LNCaP clone FGC (cell line): Measurements from ENCODE around the gene TUBB1.

ENCODE experiments used
- DNase-seq: peaks from one replicate; pipeline ENCODE4 v3.0.0-alpha.2; 2011; ENCODE audit warnings: low read depth
- H3K4me3 ChIP-seq: 2 replicates; pipeline ENCODE4 v1.5.1; 2011; ENCODE audit warnings: mild to moderate bottlenecking, low read depth, low read length, control low read depth
- CTCF ChIP-seq: IDR thresholded peaks from 2 replicates; pipeline ENCODE4 v1.5.1; 2012; ENCODE audit warnings: mild to moderate bottlenecking; ENCODE audit not compliant: control insufficient read depth, insufficient read depth; ENCODE audit errors: extremely low read depth

Gene TUBB1

GRCh38 chr20:59062081-59062480 is 42.9 kb downstream of the TUBB1 start:
- TF ChIP-seq CTCF: no peak
- DNase-seq: no peak
- H3K4me3 ChIP-seq: no peak overlapping the region

DNA sequence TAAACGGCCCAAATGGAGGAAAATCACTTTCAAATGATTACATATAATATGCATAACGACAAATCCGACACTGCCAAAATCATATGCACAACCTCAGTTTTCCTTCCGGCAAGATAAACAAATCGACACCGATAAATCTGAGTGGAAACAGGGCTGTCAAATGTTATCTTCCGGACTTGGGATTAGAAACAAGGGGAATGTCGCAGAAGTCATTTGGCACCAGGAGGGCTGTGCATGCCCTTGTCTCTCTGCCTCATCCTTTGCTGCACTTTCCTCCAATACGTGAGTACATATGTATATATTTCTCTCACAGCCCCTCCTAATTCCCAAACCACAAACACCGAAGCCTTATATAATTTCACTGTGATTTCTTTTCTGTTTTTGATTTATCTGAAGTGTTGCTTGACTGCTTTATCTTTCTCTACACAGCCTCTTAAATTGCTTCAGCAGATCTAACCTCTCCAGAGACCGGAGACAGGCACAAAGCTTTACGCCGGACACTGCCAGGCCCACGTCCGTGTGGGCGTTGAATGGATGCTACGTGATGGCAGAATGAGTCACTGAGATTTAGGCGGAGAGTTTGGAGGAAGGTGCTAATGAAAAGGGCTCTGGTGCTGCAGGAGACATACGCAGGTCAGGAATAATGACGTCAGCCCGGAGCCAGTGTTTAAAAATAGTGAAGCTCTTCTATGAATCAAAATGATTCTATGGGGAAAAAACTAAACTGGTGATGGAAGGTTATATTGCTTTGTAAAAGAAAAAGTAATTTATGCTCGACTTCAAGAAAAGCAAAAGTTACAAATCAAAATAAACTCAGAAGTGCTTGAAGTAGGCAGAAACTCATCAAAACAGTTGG is 44.4 kb downstream of the TUBB1 start:
- no peak for TF ChIP-seq CTCF
- DNase-seq: no peak
- no peak overlapping the region for H3K4me3 ChIP-seq

DNA sequence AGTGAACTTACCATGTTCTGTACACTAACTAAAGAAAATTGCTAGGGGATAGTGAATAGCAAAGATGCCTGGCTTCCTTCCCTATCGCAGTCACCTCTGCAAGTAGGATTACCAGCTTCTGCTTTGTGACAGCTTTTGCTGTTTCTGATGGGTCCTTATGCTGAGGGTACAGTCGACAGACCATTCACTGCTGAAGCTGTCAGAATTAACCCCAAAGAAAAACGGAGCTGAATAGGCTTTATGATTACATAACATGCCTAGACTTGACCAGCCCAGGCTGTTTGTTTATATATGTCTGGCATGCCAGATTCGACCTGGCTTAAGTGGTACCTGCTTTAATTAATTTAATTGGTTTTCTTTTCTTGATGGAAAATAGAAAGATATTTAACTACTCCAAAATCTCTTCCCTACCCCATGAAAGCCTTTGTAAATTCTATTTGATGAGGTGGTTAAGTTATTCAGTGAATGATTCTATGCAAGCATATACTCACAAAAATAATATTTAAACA is 45.0 kb downstream of the TUBB1 start:
- DNase-seq: no peak
- no peak overlapping the region for H3K4me3 ChIP-seq
- no peak for TF ChIP-seq CTCF

DNA sequence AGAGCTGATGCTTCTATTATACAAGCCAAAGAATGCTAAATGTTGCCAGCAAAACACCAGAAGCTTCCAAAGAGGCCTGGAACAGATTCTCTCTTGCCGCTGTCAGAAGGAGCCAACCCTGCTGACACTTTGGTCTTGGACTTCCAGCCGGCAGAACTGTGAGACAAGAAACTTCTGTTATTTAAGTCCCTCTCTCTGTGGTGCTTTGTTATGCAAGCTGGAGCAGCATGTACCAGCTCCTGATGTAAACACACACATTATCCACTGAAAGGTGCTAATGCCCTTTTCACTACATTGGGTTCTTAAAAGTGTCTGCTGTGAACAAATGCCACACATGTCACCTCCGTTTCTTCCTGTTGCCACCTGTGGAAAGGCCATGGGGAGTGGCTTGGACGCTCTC is 49.3 kb downstream of the TUBB1 start:
- TF ChIP-seq CTCF: no peak
- no peak overlapping the region for H3K4me3 ChIP-seq
- DNase-seq: no peak

DNA sequence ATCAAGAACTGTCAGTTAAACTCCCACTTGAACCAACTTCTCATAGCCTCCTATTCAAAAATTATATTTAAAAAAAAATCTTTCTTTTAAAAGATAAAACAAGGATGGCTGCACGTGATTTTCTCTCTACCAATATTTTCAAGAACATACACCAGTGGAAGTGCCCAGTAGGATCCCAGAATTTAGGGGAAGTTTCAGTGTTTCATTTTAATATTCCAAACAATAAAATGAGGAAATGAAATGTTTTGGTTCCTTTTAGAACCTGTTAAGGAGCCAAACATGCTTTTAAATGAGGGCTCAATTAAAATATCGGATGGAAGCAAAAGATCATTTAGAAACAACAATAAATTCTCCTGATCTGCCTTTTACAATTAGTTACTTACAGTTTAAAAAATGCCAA is 49.8 kb downstream of the TUBB1 start:
- no peak overlapping the region for H3K4me3 ChIP-seq
- no peak for DNase-seq
- TF ChIP-seq CTCF: no peak

- no peak overlapping the region for H3K4me3 ChIP-seq
- DNase-seq: no peak
- TF ChIP-seq CTCF: no peak
Measured at GRCh38 chr20:59071216-59071615, 52.0 kb downstream of the TUBB1 start.

- no peak overlapping the region for H3K4me3 ChIP-seq
- TF ChIP-seq CTCF: no peak
- DNase-seq: no peak
Measured at GRCh38 chr20:59073582-59073981, 54.4 kb downstream of the TUBB1 start.
